OCI-LY3 (cell line): ENCODE results near the gene FAM53B.

ENCODE experiments used
- EZH2phosphoT487 ChIP-seq: fragments of 200-600 bp; shearing (Covaris generic); IDR thresholded peaks from 2 replicates; pipeline ENCODE4 v1.6.1; 2018; ENCODE audit warnings: antibody characterized with exemption, mixed run types, low read depth
- TF ChIP-seq, protein P1 (sequence below): fragments of 200-600, 300-600 bp; sonication (generic); IDR thresholded peaks from 2 replicates; pipeline ENCODE4 v1.5.1; 2014; ENCODE audit warnings: antibody characterized with exemption, low read length, low read depth

DNA sequence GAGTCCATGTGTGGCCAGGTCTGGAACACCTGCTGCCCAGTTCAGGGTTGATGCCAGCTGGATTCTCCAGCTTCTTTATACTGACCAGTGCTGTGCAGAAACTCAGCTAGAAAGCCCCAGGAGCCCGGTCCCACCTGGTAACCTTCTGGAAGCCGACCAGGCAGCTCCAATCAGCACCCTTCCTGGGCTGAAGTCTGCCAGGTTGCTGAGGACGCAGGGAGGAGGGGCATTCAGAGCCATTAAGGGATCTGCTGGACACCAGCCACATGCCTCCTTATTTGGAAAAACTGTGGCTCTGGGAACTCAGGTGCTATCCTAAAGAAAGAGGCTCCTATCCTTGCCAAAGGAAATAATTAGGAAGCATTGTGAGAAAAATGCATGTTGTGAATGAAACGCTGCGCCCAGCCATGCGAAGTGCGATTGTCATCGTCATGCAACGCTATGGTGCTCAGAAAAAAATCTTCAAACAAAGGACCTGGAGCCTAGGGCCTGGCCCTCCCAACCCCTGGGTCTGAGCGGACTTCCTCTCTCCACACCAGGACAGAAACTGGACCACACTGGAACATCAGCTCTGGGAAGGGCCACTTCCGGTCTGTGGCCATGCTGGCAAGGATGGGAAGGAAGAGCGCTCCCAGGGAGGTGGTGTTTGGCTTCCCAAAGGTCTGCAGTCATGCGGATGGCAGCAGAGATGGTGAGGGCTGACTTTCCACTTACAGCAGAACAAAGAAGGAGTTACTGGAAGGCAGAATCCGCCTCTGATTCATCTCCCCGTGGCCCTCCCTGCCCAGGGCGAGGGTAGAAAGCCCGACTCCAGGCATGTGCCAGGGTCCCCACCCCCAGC, 90.1 kb downstream of the FAM53B start:
- TF ChIP-seq, protein P1, sequence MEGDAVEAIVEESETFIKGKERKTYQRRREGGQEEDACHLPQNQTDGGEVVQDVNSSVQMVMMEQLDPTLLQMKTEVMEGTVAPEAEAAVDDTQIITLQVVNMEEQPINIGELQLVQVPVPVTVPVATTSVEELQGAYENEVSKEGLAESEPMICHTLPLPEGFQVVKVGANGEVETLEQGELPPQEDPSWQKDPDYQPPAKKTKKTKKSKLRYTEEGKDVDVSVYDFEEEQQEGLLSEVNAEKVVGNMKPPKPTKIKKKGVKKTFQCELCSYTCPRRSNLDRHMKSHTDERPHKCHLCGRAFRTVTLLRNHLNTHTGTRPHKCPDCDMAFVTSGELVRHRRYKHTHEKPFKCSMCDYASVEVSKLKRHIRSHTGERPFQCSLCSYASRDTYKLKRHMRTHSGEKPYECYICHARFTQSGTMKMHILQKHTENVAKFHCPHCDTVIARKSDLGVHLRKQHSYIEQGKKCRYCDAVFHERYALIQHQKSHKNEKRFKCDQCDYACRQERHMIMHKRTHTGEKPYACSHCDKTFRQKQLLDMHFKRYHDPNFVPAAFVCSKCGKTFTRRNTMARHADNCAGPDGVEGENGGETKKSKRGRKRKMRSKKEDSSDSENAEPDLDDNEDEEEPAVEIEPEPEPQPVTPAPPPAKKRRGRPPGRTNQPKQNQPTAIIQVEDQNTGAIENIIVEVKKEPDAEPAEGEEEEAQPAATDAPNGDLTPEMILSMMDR = no peak
- TF ChIP-seq EZH2phosphoT487 = no peak
